H9 (cell line): ENCODE data around the gene PNPLA7. TPM values are rescaled to one million over a fixed set of nuclear protein-coding genes. Genes with fewer than 3 reads are reported as not detected.

Experiments
- DNase-seq: peaks from one replicate; pipeline ENCODE4 v3.0.0-alpha.2; 2017
- H2AFZ ChIP-seq: one replicate; pipeline ENCODE4 v1.6.1; 2013; ENCODE audit warnings: mild to moderate bottlenecking, low read length, control low read depth, moderate library complexity
- H2AK5ac ChIP-seq: 2 replicates; pipeline ENCODE4 v1.6.1; 2013; ENCODE audit warnings: low read length, control low read depth, mixed read lengths; ENCODE audit not compliant: insufficient read length
- H2BK120ac ChIP-seq: one replicate; pipeline ENCODE4 v1.6.1; 2013; ENCODE audit warnings: low read depth, mild to moderate bottlenecking, low read length, control low read depth, inconsistent platforms; ENCODE audit not compliant: poor library complexity, severe bottlenecking
- H2BK12ac ChIP-seq: 2 replicates; pipeline ENCODE4 v1.6.1; 2013; ENCODE audit warnings: low read length, control low read depth, mixed read lengths, low read depth; ENCODE audit not compliant: insufficient read length
- H2BK15ac ChIP-seq: 2 replicates; pipeline ENCODE4 v1.6.1; 2013; ENCODE audit warnings: low read depth, low read length, control low read depth
- H2BK20ac ChIP-seq: one replicate; pipeline ENCODE4 v1.6.1; 2013; ENCODE audit warnings: low read depth, mild to moderate bottlenecking, low read length, control low read depth, inconsistent platforms; ENCODE audit not compliant: poor library complexity, severe bottlenecking
- H2BK5ac ChIP-seq: 2 replicates; pipeline ENCODE4 v1.6.1; 2013; ENCODE audit warnings: low read length, control low read depth, mixed read lengths; ENCODE audit not compliant: insufficient read length
- H3K14ac ChIP-seq: 2 replicates; pipeline ENCODE4 v1.6.1; 2013; ENCODE audit warnings: low read length, control low read depth; ENCODE audit not compliant: insufficient read depth
- H3K18ac ChIP-seq: 2 replicates; pipeline ENCODE4 v1.6.1; 2013; ENCODE audit warnings: low read depth, mild to moderate bottlenecking, mixed read lengths, low read length, control low read depth; ENCODE audit not compliant: insufficient read length
- H3K23ac ChIP-seq: 2 replicates; pipeline ENCODE4 v1.6.1; 2013; ENCODE audit warnings: low read length, control low read depth, mixed read lengths, low read depth; ENCODE audit not compliant: insufficient read length
- H3K23me2 ChIP-seq: 2 replicates; pipeline ENCODE4 v1.6.1; 2013; ENCODE audit warnings: low read depth, mild to moderate bottlenecking, mixed read lengths, low read length, control low read depth; ENCODE audit not compliant: insufficient read length, poor library complexity, severe bottlenecking
- H3K27ac ChIP-seq: 2 replicates; pipeline ENCODE4 v1.5.1; 2013; ENCODE audit warnings: low read length, control low read depth, mixed read lengths, low read depth; ENCODE audit not compliant: insufficient read length
- H3K27me3 ChIP-seq: 2 replicates; pipeline ENCODE4 v1.6.1; 2013; ENCODE audit warnings: low read length, control low read depth, inconsistent platforms; ENCODE audit not compliant: insufficient read depth
- H3K4ac ChIP-seq: 2 replicates; pipeline ENCODE4 v1.6.1; 2013; ENCODE audit warnings: low read depth, mild to moderate bottlenecking, control low read depth, inconsistent platforms, low read length, moderate library complexity
- H3K4me1 ChIP-seq: 2 replicates; pipeline ENCODE4 v1.6.1; 2013; ENCODE audit warnings: low read length, control low read depth, inconsistent platforms; ENCODE audit not compliant: insufficient read depth
- H3K4me2 ChIP-seq: 2 replicates; pipeline ENCODE4 v1.6.1; 2013; ENCODE audit warnings: low read length, control low read depth, mixed read lengths; ENCODE audit not compliant: insufficient read length, insufficient read depth
- H3K56ac ChIP-seq: 2 replicates; pipeline ENCODE4 v1.6.1; 2013; ENCODE audit warnings: low read depth, mild to moderate bottlenecking, mixed read lengths, low read length, control low read depth; ENCODE audit not compliant: insufficient read length
- H3K79me1 ChIP-seq: 2 replicates; pipeline ENCODE4 v1.6.1; 2013; ENCODE audit warnings: low read depth, mild to moderate bottlenecking, moderate library complexity, low read length, control low read depth, inconsistent platforms; ENCODE audit not compliant: insufficient read depth, poor library complexity, severe bottlenecking
- H3K79me2 ChIP-seq: 2 replicates; pipeline ENCODE4 v1.6.1; 2013; ENCODE audit warnings: low read length, control low read depth, inconsistent platforms; ENCODE audit not compliant: insufficient read depth
- H3K9ac ChIP-seq: 2 replicates; pipeline ENCODE4 v1.6.1; 2013; ENCODE audit warnings: low read length, control low read depth, mixed read lengths; ENCODE audit not compliant: insufficient read length; ENCODE audit errors: extremely low read depth
- H3K9me3 ChIP-seq: one replicate; pipeline ENCODE4 v1.6.1; 2013; ENCODE audit warnings: low read depth, low read length, inconsistent platforms; ENCODE audit not compliant: control insufficient read depth
- H3T11ph ChIP-seq: one replicate; pipeline ENCODE4 v1.6.1; 2013; ENCODE audit warnings: mild to moderate bottlenecking, low read length, control low read depth, inconsistent platforms
- H4K20me1 ChIP-seq: one replicate; pipeline ENCODE4 v1.6.1; 2013; ENCODE audit not compliant: control insufficient read depth, insufficient read length, insufficient read depth
- H4K5ac ChIP-seq: 2 replicates; pipeline ENCODE4 v1.6.1; 2013; ENCODE audit warnings: low read depth, mild to moderate bottlenecking, mixed read lengths, low read length, control low read depth; ENCODE audit not compliant: insufficient read length
- H4K8ac ChIP-seq: replicated peaks from 2 replicates; pipeline ENCODE4 v1.6.1; 2013; ENCODE audit warnings: low read length, control low read depth, mixed read lengths, low read depth; ENCODE audit not compliant: insufficient read length
- H4K91ac ChIP-seq: 2 replicates; pipeline ENCODE4 v1.6.1; 2013; ENCODE audit warnings: low read depth, mild to moderate bottlenecking, moderate library complexity, mixed read lengths, low read length, control low read depth; ENCODE audit not compliant: insufficient read length
- H3K27ac Mint-ChIP-seq, 3 experiments: 2 replicates in 2 of 3; 3 replicates in 1 of 3; pipeline ENCODE4 v1.8.0; 2020 to 2021; ENCODE audit warnings: mixed read lengths in 3 of 3, mild to moderate bottlenecking in 1 of 3, moderate library complexity in 1 of 3
- H3K27me3 Mint-ChIP-seq: 2 replicates; pipeline ENCODE4 v1.8.0; 2021; ENCODE audit warnings: low read depth, mild to moderate bottlenecking, moderate library complexity, mixed read lengths
- H3K36me3 Mint-ChIP-seq, 3 experiments: 2 replicates in 2 of 3; 3 replicates in 1 of 3; pipeline ENCODE4 v1.8.0; 2020 to 2021; ENCODE audit warnings: low read depth in 3 of 3, mixed read lengths in 3 of 3; ENCODE audit not compliant: insufficient read depth in 1 of 3
- H3K4me1 Mint-ChIP-seq, 2 experiments: 2 replicates each; pipeline ENCODE4 v1.8.0; 2020; ENCODE audit warnings: mixed read lengths in 2 of 2
- H3K4me3 Mint-ChIP-seq, 2 experiments: 2 replicates in 1 of 2; 3 replicates in 1 of 2; pipeline ENCODE4 v1.8.0; 2020 to 2021; ENCODE audit warnings: mild to moderate bottlenecking in 2 of 2, mixed read lengths in 2 of 2, moderate library complexity in 1 of 2
- H3K9me3 Mint-ChIP-seq, 2 experiments: 2 replicates in 1 of 2; 3 replicates in 1 of 2; pipeline ENCODE4 v1.8.0; 2020; ENCODE audit warnings: mild to moderate bottlenecking in 2 of 2, mixed read lengths in 2 of 2, moderate library complexity in 1 of 2
- CTCF ChIP-seq: fragments of 200-600 bp; sonication (generic); conservative IDR thresholded peaks from 3 replicates; pipeline ENCODE4 v1.8.0; 2021; ENCODE audit warnings: antibody characterized with exemption, mild to moderate bottlenecking
- WGBS: extraction: QIAGEN DNeasy Blood & Tissue Kit; methylation state at CpG from one replicate; pipeline ENCODE4 v1.1.7; 2013; ENCODE audit warnings: missing lambda C conversion rate, low lambda C conversion rate, mixed read lengths; ENCODE audit not compliant: insufficient read length; ENCODE audit errors: extremely low coverage; 5-methylcytosine and 5-hydroxymethylcytosine counted together
- total RNA-seq: library from RNA; stranded (reverse); gene quantifications from 2 replicates; pipeline ENCODE4 v1.2.1, GENCODE V29; 2021

PNPLA7 gene
- total RNA-seq, 1 experiment from 2014 or later: 1.8 TPM

DNA sequence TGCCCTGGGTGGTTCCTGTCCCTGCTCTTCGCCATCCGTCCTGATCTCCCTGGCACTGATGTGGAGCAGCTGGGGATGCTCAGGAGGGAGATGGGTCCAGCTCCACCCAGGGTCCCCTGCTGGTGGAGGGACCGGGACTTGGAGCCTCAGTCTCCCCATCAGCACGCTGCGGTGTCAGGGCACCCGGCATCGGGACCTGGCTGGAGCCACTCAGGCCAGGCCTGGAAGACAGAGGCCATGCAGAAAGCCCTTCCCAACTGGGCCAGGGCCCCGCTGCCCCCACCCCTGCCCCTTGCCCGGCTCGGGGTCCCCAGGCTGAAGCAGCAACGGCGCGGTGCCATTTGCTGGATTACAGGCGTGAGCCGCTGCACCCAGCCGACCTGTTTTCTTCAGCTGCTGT is 50.8 kb downstream of the PNPLA7 start:
- no peaks in the 10 kb centered on the region for H3K9me3 ChIP-seq
- H3K4me1 Mint-ChIP-seq: no peaks in the 10 kb centered on the region
- no peak overlapping the region for H3K23ac ChIP-seq
- H4K5ac ChIP-seq: no peak overlapping the region
- H3K23me2 ChIP-seq: no peaks in the 10 kb centered on the region
- no peak overlapping the region for H3K9ac ChIP-seq
- no peak overlapping the region for H3K27ac ChIP-seq
- no peak for DNase-seq
- no peak overlapping the region for H2AK5ac ChIP-seq
- no peak overlapping the region for H3K27ac Mint-ChIP-seq
- peaks cover 18 to 67% of the 10 kb centered on the region in 2 experiments for H3K9me3 Mint-ChIP-seq
- H3T11ph ChIP-seq: no peak overlapping the region
- TF ChIP-seq CTCF: no peak
- H3K56ac ChIP-seq: no peak overlapping the region
- H2AFZ ChIP-seq: no peak overlapping the region
- H2BK15ac ChIP-seq: no peak overlapping the region
- H3K27me3 ChIP-seq: no peaks in the 10 kb centered on the region
- no peak overlapping the region for H2BK20ac ChIP-seq
- H4K20me1 ChIP-seq: peaks cover 2% of the 10 kb centered on the region
- no peak overlapping the region for H3K4me2 ChIP-seq
- no peak overlapping the region for H2BK5ac ChIP-seq
- H3K4me1 ChIP-seq: no peaks in the 10 kb centered on the region
- H4K8ac ChIP-seq: no peak overlapping the region
- no CpG with 5 or more reads among the region's 16 CpGs for WGBS
- no peak overlapping the region for H3K14ac ChIP-seq
- peaks cover 4 to 16% (median 16%) of the 10 kb centered on the region in 3 experiments; a peak in 6 of 7 replicates for H3K36me3 Mint-ChIP-seq
- H3K79me2 ChIP-seq: no peaks in the 10 kb centered on the region
- H3K4ac ChIP-seq: no peak overlapping the region
- no peak overlapping the region for H4K91ac ChIP-seq
- peaks cover 20% of the 10 kb centered on the region for H3K27me3 Mint-ChIP-seq
- H3K18ac ChIP-seq: no peak overlapping the region
- no peak overlapping the region for H2BK12ac ChIP-seq
- H3K79me1 ChIP-seq: no peaks in the 10 kb centered on the region
- H2BK120ac ChIP-seq: no peak overlapping the region
- H3K4me3 Mint-ChIP-seq: no peak overlapping the region
